Aorta (tissue), 5 donors: Measurements from ENCODE around the gene ARHGAP30. TPM values are rescaled to one million over a fixed set of nuclear protein-coding genes. Genes with fewer than 3 reads are reported as not detected.

ENCODE experiments used
- ATAC-seq: fragments of 200-7000 bp; cut with Tn5 transposase; one replicate; pipeline ENCODE4 v1.9.1; 2022; ENCODE audit warnings: moderate library complexity; ENCODE audit not compliant: low FRiP score
- DNase-seq, 2 donors: peaks; one replicate each; pipeline ENCODE4 v3.0.0-alpha.2; 2020
- H3K27ac ChIP-seq, 2 donors: one replicate each; pipeline ENCODE4 v1.5.1; 2013; ENCODE audit warnings: low read length in 2 of 2, mild to moderate bottlenecking in 2 of 2, moderate library complexity in 2 of 2, control low read depth in 1 of 2, inconsistent platforms in 1 of 2, low read depth in 1 of 2
- H3K27me3 ChIP-seq, 2 donors: one replicate each; pipeline ENCODE4 v1.6.1; 2013; ENCODE audit warnings: control low read depth in 1 of 2, low read length in 1 of 2, mild to moderate bottlenecking in 1 of 2, moderate library complexity in 1 of 2; ENCODE audit not compliant: insufficient read depth in 2 of 2, control insufficient read depth in 1 of 2
- H3K36me3 ChIP-seq, 2 donors: one replicate each; pipeline ENCODE4 v1.6.1; 2013; ENCODE audit warnings: control low read depth in 1 of 2, low read length in 1 of 2, mild to moderate bottlenecking in 1 of 2; ENCODE audit not compliant: insufficient read depth in 2 of 2, control insufficient read depth in 1 of 2
- H3K4me1 ChIP-seq, 2 donors: one replicate each; pipeline ENCODE4 v1.6.1; 2013; ENCODE audit warnings: low read length in 2 of 2, control low read depth in 1 of 2, mild to moderate bottlenecking in 1 of 2, moderate library complexity in 1 of 2; ENCODE audit not compliant: insufficient read depth in 2 of 2, control insufficient read depth in 1 of 2
- H3K4me3 ChIP-seq, 2 donors: one replicate each; pipeline ENCODE4 v1.5.1; 2013; ENCODE audit warnings: low read length in 2 of 2, control low read depth in 1 of 2, mild to moderate bottlenecking in 1 of 2
- H3K9me3 ChIP-seq: one replicate; pipeline ENCODE4 v1.6.1; 2013; ENCODE audit warnings: mild to moderate bottlenecking, low read length; ENCODE audit not compliant: control insufficient read depth
- WGBS, 2 donors: extraction: QIAGEN DNeasy Blood & Tissue Kit; methylation state at CpG; one replicate each; pipeline ENCODE4 v1.1.7; 2013; 5-methylcytosine and 5-hydroxymethylcytosine counted together
- intact Hi-C, 2 donors: fragments of 100-400 bp; cut with DNase I; formaldehyde crosslinking; loops; one replicate each; pipeline versions ENCODE4 v1.14.2 to v1.15.0; 2022
- polyA plus RNA-seq, 2 donors: library from polyadenylated mRNA; stranded (reverse); fragments of 200-250 nt; gene quantifications; one replicate each; pipeline ENCODE4 v1.2.3, GENCODE V29; 2013
- total RNA-seq, 2 donors: library from RNA; stranded (reverse); fragmentation: NEBNext Ultra II Directional; extraction: Animal tissue kit (Norgen Biotek cat#: 25700); gene quantifications; one replicate each; pipeline ENCODE4 v1.2.1, GENCODE V29; 2021
- donor health status: healthy with polysubstance abuse.
- donor health status: Bipolar disorder and iron deficiency.
- donor health status: DM: no; HTN: no; CAD: no.
- donor health status: DM: no; HTN: no; CAD: no.
- donor health status: DM: yes; HTN: yes; CAD: no.

The ARHGAP30 gene
- total and polyA plus RNA-seq, 4 donors: 1.3 to 20.5 (median 13.4) TPM

GRCh38 chr1:161052899-161053298 is 16.8 kb downstream of the ARHGAP30 start:
- Histone ChIP-seq H3K27ac (no peak overlapping the region), H3K4me1 (no peaks in the 10 kb centered on the region), H3K9me3 (no peaks in the 10 kb centered on the region), H3K27me3 (no peaks in the 10 kb centered on the region), H3K4me3 (no peak overlapping the region), H3K36me3 (no peaks in the 10 kb centered on the region)
- intact Hi-C loops: no loop called here
- ATAC-seq: no peak
- 55 to 71% methylated on average over 3 of the region's 3 CpGs for WGBS, 2 donors
- peak in 1 of 2 donors; percentile 28 for DNase-seq

GRCh38 chr1:161051219-161051618 is 18.5 kb downstream of the ARHGAP30 start:
- Histone ChIP-seq H3K4me3 (no peak overlapping the region), H3K27me3 (no peaks in the 10 kb centered on the region), H3K36me3 (no peaks in the 10 kb centered on the region), H3K27ac (no peak overlapping the region), H3K9me3 (no peaks in the 10 kb centered on the region), H3K4me1 (no peaks in the 10 kb centered on the region)
- 90% methylated on average over 10 of the region's 10 CpGs for WGBS, 2 donors
- DNase-seq (peak in 1 of 2 donors; percentile 24), ATAC-seq (no peak)
- intact Hi-C loops: no loop called here

GRCh38 chr1:161048949-161049722 is 20.6 kb downstream of the ARHGAP30 start:
- no peak for ATAC-seq
- intact Hi-C loops: loop anchor here in 1 of 2 donors (5.0 kb wide), 1 partner anchor 68 kb away; the partner anchor contains the start of genes NIT1 and PFDN2
- Histone ChIP-seq H3K27me3 (no peaks in the 10 kb centered on the region), H3K4me1 (no peaks in the 10 kb centered on the region), H3K36me3 (no peaks in the 10 kb centered on the region), H3K4me3 (no peak overlapping the region), H3K27ac (no peak overlapping the region), H3K9me3 (no peaks in the 10 kb centered on the region)
- 84 to 87% methylated on average over 5 of the region's 5 CpGs for WGBS, 2 donors
- peak in 1 of 2 donors; percentile 68 for DNase-seq

- Histone ChIP-seq H3K9me3 (no peaks in the 10 kb centered on the region), H3K4me1 (no peaks in the 10 kb centered on the region), H3K27ac (no peak overlapping the region), H3K27me3 (no peaks in the 10 kb centered on the region), H3K4me3 (no peak overlapping the region), H3K36me3 (no peaks in the 10 kb centered on the region)
- peak in 1 of 2 donors; percentile 65 for DNase-seq
- ATAC-seq: no peak
- whole genome bisulfite sequencing, 2 donors: 96 to 97% methylated on average over 18 of the region's 18 CpGs
- intact Hi-C loops: loop anchor here in 1 of 2 donors (5.0 kb wide), 1 partner anchor 70 kb away; the partner anchor contains the start of genes NIT1 and PFDN2
Observed at GRCh38 chr1:161047436-161048420, 22.0 kb downstream of the ARHGAP30 start.

- H3K36me3 ChIP-seq: peaks cover 0 to 4% of the 10 kb centered on the region in 2 donors
- intact Hi-C loops: loop anchor here in 1 of 2 donors (5.0 kb wide), 1 partner anchor 71 kb away; the partner anchor contains the start of genes NIT1 and PFDN2
- peak overlapping the region in 1 of 2 donors; percentile 13 for H3K4me3 ChIP-seq
- H3K4me1 ChIP-seq: no peaks in the 10 kb centered on the region
- no peaks in the 10 kb centered on the region for H3K9me3 ChIP-seq
- H3K27me3 ChIP-seq: no peaks in the 10 kb centered on the region
- 73 to 84% methylated on average over 2 of the region's 2 CpGs for WGBS, 2 donors
- DNase-seq (peak in 1 of 2 donors; percentile 19), ATAC-seq (no peak)
- H3K27ac ChIP-seq: peak overlapping the region in 1 of 2 donors; percentile 55
Observed at GRCh38 chr1:161046605-161047228, 23.0 kb downstream of the ARHGAP30 start.

GRCh38 chr1:161045736-161046604 is 23.7 kb downstream of the ARHGAP30 start, which contains the start of gene USF1:
USF1 (minus strand) TSS chr1:161045977; CDS start chr1:161043275, 2,702 bp downstream.
- H3K9me3 ChIP-seq: no peaks in the 10 kb centered on the region
- H3K27ac ChIP-seq: peak within 1 kb of the TSS; percentile 83
- intact Hi-C loops: loop anchor here in 1 of 2 donors (5.0 kb wide), 1 partner anchor 71 kb away; the partner anchor contains the start of genes NIT1 and PFDN2
- H3K4me3 ChIP-seq: peak within 1 kb of the TSS; percentile 74 to 92
- H3K36me3 ChIP-seq: peaks cover 0 to 4% of the 10 kb centered on the region in 2 donors
- no peaks in the 10 kb centered on the region for H3K4me1 ChIP-seq
- ATAC-seq: peak; percentile 97
- no peaks in the 10 kb centered on the region for H3K27me3 ChIP-seq
- 0 to 1% methylated on average over 29 of the region's 29 CpGs for WGBS, 2 donors
- DNase-seq: peak; percentile 95 to 96

GRCh38 chr1:161044908-161045735 is 24.6 kb downstream of the ARHGAP30 start:
- 0% methylated on average over 44 to 48 of the region's 48 CpGs for WGBS, 2 donors
- Histone ChIP-seq H3K4me3 (peak overlapping the region; percentile 74 to 92), H3K4me1 (no peaks in the 10 kb centered on the region), H3K9me3 (no peaks in the 10 kb centered on the region), H3K27me3 (no peaks in the 10 kb centered on the region), H3K36me3 (peaks cover 4% of the 10 kb centered on the region in 2 donors), H3K27ac (peak overlapping the region; percentile 83)
- peak; percentile 79 for ATAC-seq
- intact Hi-C loops: loop anchor here in 1 of 2 donors (5.0 kb wide), 1 partner anchor 72 kb away; the partner anchor contains the start of genes NIT1 and PFDN2
- DNase-seq: peak; percentile 80 to 86
